Glomerular visceral epithelial cell (primary cell): ENCODE measurements around the gene CACNA2D3.
A peak's percentile ranks its signal among the peaks of the same experiment; 100 is the strongest.

ENCODE experiments used
- DNase-seq: peaks from one replicate; pipeline ENCODE4 v3.0.0-alpha.2; 2016; ENCODE audit errors: extremely low spot score

Gene CACNA2D3

GRCh38 chr3:54171509-54171908, 49.2 kb downstream of the CACNA2D3 start:
- no peak for DNase-seq

- no peak for DNase-seq
Measured at GRCh38 chr3:54171951-54172350, 49.6 kb downstream of the CACNA2D3 start.

GRCh38 chr3:54173371-54173770, 51.0 kb downstream of the CACNA2D3 start:
- no peak for DNase-seq

GRCh38 chr3:54176106-54176505, 53.8 kb downstream of the CACNA2D3 start:
- DNase-seq = no peak

GRCh38 chr3:54177816-54178215, 55.5 kb downstream of the CACNA2D3 start:
- DNase-seq = no peak

GRCh38 chr3:54178376-54178775, 56.0 kb downstream of the CACNA2D3 start:
- no peak for DNase-seq

DNA sequence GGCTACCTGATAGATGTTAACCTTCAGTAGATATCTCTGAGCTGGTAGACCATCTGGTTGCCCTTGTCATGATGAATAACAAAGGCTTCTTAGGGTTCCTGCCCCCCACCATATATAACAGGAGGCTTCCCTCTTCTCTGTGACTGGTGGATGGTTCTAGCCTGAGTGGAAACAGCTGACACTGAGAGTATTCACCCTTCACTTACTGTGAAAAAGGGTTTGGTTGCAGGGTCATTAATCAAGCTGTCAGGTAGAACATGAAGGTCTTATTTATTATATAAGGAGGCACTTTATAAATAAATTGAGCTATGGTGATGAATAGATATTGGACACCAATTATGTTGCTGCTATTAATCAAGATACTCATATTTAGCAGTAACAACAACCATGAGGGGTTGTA, 58.6 kb downstream of the CACNA2D3 start:
- no peak for DNase-seq

DNA sequence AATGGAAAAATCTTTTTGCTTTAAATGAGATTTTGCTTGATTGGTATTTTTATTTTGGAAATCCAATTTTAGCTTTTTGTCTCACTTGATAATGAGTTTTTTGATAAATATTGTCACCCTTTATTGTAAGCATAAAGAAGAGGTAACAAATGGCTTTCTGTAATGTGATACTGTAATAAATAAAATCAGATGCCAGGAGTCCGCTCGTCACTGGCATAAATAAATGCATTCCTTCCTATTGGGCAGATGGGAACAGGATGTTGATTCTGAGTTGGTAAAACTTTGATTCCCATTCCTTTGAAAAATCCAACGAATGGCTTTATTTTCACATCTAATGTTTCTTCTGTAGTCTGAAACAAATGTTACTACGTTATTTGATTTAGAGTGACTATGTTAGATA, 59.9 kb downstream of the CACNA2D3 start:
- DNase-seq = no peak

DNA sequence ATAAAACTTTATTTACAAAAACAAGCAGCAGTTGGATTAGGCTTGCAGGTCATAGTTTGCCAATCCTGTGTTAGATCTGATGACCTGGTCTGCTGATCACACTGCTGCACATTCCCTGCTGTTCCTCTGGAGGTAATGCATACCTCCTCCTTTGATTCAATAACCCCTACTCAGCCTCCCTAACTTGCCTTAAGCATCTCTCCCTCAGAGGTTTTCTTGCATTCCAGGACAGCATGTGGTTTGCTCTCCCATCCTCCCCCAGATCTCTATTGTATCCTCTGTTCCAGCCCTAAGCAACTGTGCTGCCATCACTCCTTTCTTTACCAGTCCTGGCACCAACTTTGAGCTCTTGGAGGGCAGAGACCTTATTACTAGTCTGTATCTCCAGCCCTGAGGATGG, 63.4 kb downstream of the CACNA2D3 start:
- no peak for DNase-seq

GRCh38 chr3:54188176-54188791, 65.9 kb downstream of the CACNA2D3 start:
- peak; percentile 28 for DNase-seq

DNA sequence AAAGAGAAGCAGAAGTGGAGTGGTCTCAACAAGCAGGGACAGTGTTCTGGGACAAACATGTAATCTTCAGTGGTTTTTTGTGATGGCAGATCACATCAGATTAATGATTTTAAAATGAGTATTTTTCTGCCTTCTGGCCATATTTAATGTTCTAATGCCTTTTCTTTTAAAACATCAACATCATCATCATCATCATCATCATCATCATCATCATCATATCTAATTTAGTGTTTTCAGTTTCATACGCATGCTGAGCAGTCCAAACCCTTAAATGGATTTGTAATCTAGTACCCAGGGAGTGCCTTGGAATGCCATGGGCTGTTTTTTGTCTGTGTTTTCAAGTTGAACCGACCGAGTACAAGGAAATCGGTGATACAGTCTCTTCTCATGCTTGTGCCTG, 68.9 kb downstream of the CACNA2D3 start:
- no peak for DNase-seq

GRCh38 chr3:54192026-54192425, 69.7 kb downstream of the CACNA2D3 start:
- DNase-seq = no peak

DNA sequence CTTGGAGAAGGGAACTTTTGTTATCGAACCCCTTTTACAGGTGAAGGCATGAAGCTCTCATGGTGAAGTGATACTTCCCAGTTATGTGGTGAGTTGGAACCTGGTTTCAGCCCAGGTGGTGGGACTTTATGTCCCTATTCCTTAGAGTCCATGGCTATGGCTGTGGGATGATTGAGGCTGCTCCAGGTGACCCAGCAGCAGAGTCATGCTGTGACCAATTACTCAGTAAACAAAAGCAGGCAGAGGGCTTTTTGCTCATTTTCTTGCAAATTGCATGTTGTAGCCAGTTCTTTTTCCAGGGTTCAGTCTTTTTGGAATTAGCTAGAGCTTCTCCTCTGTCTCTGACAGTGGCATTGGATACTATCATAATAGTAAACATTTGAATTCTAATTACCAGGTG, 70.7 kb downstream of the CACNA2D3 start:
- no peak for DNase-seq

- DNase-seq = no peak
Measured at GRCh38 chr3:54196360-54196991, 74.1 kb downstream of the CACNA2D3 start.

- DNase-seq = no peak
Measured at GRCh38 chr3:54197509-54197908, 75.2 kb downstream of the CACNA2D3 start.

GRCh38 chr3:54198556-54198955, 76.2 kb downstream of the CACNA2D3 start:
- no peak for DNase-seq

- DNase-seq = no peak
Measured at GRCh38 chr3:54202054-54202453, 79.7 kb downstream of the CACNA2D3 start.

GRCh38 chr3:54202651-54203248, 80.4 kb downstream of the CACNA2D3 start:
- no peak for DNase-seq

GRCh38 chr3:54206874-54207273, 84.5 kb downstream of the CACNA2D3 start:
- no peak for DNase-seq

DNA sequence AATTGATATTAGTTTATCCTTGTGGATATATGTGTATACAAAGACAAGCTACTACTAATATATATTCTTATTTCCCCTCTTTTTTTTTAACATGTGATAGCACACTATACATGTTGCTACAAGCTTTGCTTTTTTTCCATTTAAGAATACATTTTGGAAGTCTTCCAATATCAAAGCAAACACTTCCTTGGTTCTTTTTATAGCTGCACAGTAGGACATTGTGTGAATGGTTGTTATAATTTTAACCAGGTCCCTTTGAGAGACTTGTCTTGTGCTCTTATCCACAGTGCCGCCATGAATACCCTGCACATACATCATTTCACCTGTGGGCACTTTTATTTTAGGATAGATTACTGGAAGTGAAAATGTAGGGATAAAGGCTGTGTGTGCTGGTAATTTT, 88.7 kb downstream of the CACNA2D3 start:
- DNase-seq = no peak

DNA sequence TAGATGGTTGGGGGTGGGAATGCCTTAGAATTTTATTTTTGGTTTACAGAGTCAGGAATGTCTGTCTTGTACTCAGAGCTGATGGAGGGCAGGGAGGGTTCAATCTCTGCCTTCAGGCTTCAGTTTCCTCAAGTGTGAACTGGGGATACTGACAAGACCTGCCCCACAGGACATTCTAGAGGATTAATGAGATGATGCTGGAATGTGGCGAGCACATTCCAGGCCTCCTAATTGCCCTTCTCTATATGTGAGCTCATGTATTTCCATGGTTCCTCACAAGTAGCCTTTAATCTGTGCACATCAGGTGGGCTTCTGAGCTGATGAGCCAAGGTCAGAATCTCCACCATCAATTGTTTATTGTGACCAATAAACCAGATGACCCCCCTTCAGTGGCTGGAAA, 90.4 kb downstream of the CACNA2D3 start:
- no peak for DNase-seq

DNA sequence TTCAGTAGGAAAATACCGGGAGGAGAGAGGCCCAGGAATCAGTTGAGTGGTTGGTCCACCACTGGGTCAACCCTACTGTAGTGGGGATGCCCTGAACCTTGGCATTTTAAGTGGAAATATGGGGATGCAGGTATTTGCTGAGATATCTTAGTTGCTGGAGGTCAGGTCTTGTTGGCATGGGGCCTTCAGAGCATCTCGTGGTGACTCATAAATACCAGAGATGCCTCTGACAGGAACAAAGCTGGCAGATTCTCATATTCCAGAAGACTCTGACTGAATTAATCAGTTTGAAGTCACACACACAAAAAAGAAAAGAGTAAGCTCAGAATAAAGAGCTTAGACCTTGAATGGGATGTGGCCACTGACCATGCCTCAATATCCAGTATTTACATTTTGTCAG, 91.6 kb downstream of the CACNA2D3 start:
- no peak for DNase-seq

- no peak for DNase-seq
Measured at GRCh38 chr3:54214845-54215244, 92.5 kb downstream of the CACNA2D3 start.

- DNase-seq = no peak
Measured at GRCh38 chr3:54215521-54215920, 93.2 kb downstream of the CACNA2D3 start.
